ENCODE data around the gene PKNOX2.

Gene PKNOX2

DNA sequence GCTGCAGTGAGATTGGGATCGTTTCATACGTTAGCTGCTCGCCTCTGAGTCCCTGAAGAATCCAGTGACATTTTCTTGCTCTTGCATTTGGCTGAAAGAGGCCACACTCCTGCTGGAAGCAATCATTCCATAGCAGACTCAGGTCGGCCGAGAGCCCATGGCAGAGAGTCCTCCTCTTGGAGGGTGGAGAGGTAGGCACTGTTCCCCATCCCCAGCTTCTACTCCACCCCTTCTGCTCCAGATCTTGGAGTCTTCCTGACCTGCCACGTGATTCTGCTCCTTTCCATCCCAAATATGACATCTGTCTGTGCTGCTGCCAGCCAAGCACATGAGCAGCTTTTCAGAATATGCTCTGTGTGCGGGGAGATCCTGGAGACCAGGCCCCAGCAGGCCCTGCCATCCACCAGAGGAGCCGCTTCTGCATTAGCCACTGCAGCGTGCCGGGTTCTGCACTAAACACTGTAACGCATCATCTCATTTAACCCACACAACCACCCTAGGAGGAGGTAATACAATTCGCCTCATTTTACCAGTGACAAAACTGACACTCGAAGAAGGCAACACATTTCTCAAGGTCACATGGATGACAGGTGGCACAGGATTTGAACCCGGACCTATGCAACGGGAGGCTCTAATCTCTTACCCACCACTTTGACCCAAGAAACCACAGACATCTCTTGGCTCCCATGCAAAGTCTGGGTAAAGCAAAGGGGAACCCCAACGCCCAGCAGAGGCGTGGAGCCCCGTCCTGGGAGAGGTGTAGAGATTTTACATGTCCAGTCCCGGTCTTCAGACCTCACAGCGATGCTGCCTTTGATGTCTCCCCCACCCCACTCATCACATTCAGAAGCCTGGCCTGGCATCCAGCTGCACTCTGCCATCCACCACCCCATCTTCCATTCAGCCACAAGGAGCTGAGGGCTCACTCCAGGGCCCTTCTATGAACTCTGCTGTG, 252.7 kb downstream of the PKNOX2 start:
- no peaks in the 10 kb centered on the region for H3K27me3 ChIP-seq (ENCODE audit: control insufficient read depth, insufficient read depth, low read length)
- no peaks in the 10 kb centered on the region for H3K36me3 ChIP-seq (ENCODE audit: control insufficient read depth, insufficient read depth, low read length)
- H3K9ac ChIP-seq (ENCODE audit: low read depth, low read length), result no peak overlapping the region
- peaks cover 6% of the 10 kb centered on the region; the same call in 1 of the 2 replicates for H3K4me1 ChIP-seq (ENCODE audit: control insufficient read depth, insufficient read depth, low read length)
- H3K9me3 ChIP-seq (ENCODE audit: control insufficient read depth, insufficient read depth, low read length), result no peaks in the 10 kb centered on the region
- no peak overlapping the region for H3K27ac ChIP-seq (ENCODE audit: low read depth, low read length)
- H3K4me3 ChIP-seq (ENCODE audit: low read depth, low read length), result no peak overlapping the region

DNA sequence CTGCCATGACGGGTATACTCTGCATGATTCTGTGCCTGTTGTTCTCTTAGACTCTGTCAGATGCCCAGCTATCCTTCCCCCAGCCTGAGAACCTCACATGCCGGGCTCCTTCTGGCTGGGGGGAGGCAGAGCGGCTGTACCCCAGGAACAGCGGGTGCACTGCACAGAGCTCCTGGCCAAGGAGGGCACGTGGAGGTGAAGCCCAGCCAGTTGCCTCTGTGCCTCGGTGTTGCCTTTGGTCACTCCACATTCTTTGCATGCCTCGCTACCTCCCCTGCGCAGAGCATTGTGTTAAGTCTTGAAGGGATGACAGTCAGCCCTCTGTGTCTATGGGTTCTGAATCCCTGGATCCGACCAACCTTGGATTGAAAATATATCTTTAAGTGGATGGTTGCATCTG, 253.8 kb downstream of the PKNOX2 start:
- no peak overlapping the region for H3K27ac ChIP-seq (ENCODE audit: low read depth, low read length)
- H3K9ac ChIP-seq (ENCODE audit: low read depth, low read length), result no peak overlapping the region
- peaks cover 6% of the 10 kb centered on the region; the same call in 1 of the 2 replicates for H3K4me1 ChIP-seq (ENCODE audit: control insufficient read depth, insufficient read depth, low read length)
- H3K4me3 ChIP-seq (ENCODE audit: low read depth, low read length), result no peak overlapping the region
- H3K36me3 ChIP-seq (ENCODE audit: control insufficient read depth, insufficient read depth, low read length), result no peaks in the 10 kb centered on the region
- H3K27me3 ChIP-seq (ENCODE audit: control insufficient read depth, insufficient read depth, low read length), result no peaks in the 10 kb centered on the region
- no peaks in the 10 kb centered on the region for H3K9me3 ChIP-seq (ENCODE audit: control insufficient read depth, insufficient read depth, low read length)

DNA sequence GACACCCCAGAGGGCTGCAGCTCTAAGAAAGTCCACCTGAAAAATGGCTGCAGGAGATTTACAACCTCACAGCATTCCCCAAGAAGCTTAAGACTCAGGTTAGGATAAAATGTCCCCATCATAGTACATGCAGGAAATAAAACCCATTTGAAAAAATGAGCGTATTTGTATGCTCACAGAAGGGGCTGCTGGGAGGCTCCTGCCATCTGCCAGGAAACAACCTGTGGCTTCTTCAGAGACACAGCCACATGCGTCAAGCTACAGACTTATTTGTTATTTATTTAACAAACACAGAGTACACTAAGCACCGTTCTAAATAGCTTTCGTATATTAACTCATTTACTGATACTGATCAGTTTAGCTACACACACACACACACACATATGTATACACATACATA, 258.1 kb downstream of the PKNOX2 start:
- H3K9ac ChIP-seq (ENCODE audit: low read depth, low read length), result no peak overlapping the region
- H3K4me3 ChIP-seq (ENCODE audit: low read depth, low read length), result no peak overlapping the region
- H3K27ac ChIP-seq (ENCODE audit: low read depth, low read length), result no peak overlapping the region
- H3K9me3 ChIP-seq (ENCODE audit: control insufficient read depth, insufficient read depth, low read length), result no peaks in the 10 kb centered on the region
- H3K27me3 ChIP-seq (ENCODE audit: control insufficient read depth, insufficient read depth, low read length), result no peaks in the 10 kb centered on the region
- H3K36me3 ChIP-seq (ENCODE audit: control insufficient read depth, insufficient read depth, low read length), result no peaks in the 10 kb centered on the region
- peaks cover 16% of the 10 kb centered on the region for H3K4me1 ChIP-seq (ENCODE audit: control insufficient read depth, insufficient read depth, low read length)

DNA sequence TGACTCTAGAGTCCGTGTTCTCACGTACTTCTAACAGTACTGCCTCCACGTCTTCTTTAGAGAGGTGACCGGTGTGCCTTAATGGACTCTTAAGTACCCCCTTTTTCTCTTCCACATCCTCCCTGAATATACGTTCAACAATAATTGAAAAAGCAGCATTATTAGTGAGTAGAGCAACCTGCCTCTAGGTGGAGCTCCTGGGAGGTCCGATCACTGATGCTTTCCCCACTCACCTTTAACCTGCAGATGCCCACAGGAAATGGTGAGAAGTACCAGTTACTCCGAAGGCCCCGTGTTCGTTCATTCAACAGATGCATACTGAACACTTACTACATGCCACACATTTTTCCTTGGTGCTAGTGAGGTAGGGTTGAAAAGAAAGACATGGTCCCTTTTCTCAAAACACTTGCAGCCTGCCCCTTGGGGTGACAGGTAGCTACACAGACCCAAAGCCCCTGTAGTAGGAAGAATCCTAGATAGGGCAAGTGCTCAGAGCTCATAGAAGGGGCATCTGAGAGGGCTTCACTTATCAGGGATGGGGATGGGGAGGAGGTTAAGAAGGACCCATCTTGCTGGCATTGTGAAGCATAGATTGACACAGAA, 258.8 kb downstream of the PKNOX2 start:
- peaks cover 13% of the 10 kb centered on the region for H3K4me1 ChIP-seq (ENCODE audit: control insufficient read depth, insufficient read depth, low read length)
- no peaks in the 10 kb centered on the region for H3K36me3 ChIP-seq (ENCODE audit: control insufficient read depth, insufficient read depth, low read length)
- H3K4me3 ChIP-seq (ENCODE audit: low read depth, low read length), result no peak overlapping the region
- H3K27me3 ChIP-seq (ENCODE audit: control insufficient read depth, insufficient read depth, low read length), result no peaks in the 10 kb centered on the region
- H3K9ac ChIP-seq (ENCODE audit: low read depth, low read length), result no peak overlapping the region
- no peak overlapping the region for H3K27ac ChIP-seq (ENCODE audit: low read depth, low read length)
- H3K9me3 ChIP-seq (ENCODE audit: control insufficient read depth, insufficient read depth, low read length), result no peaks in the 10 kb centered on the region

DNA sequence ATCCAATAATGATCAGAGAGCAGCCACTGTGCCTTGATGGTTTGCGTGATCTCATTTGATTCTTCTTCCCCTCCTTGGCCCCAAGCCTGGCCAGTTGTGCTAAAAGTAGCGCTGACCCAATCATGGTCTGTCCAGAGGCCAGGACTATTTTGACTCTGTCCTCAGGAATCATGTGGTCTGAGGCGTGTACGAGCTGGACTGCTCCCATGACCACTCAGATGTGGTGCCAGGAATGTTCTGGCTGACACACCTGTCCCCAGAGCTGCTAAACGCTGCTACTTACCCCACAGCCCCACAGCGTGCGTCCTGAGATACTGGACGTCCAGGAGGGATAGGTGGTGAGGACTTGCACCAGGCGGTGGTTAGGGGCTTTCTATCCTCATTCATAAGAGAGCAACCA, 261.1 kb downstream of the PKNOX2 start:
- H3K9ac ChIP-seq (ENCODE audit: low read depth, low read length), result no peak overlapping the region
- H3K36me3 ChIP-seq (ENCODE audit: control insufficient read depth, insufficient read depth, low read length), result no peaks in the 10 kb centered on the region
- H3K4me3 ChIP-seq (ENCODE audit: low read depth, low read length), result no peak overlapping the region
- peaks cover 10% of the 10 kb centered on the region for H3K4me1 ChIP-seq (ENCODE audit: control insufficient read depth, insufficient read depth, low read length)
- no peak overlapping the region for H3K27ac ChIP-seq (ENCODE audit: low read depth, low read length)
- no peaks in the 10 kb centered on the region for H3K9me3 ChIP-seq (ENCODE audit: control insufficient read depth, insufficient read depth, low read length)
- no peaks in the 10 kb centered on the region for H3K27me3 ChIP-seq (ENCODE audit: control insufficient read depth, insufficient read depth, low read length)

DNA sequence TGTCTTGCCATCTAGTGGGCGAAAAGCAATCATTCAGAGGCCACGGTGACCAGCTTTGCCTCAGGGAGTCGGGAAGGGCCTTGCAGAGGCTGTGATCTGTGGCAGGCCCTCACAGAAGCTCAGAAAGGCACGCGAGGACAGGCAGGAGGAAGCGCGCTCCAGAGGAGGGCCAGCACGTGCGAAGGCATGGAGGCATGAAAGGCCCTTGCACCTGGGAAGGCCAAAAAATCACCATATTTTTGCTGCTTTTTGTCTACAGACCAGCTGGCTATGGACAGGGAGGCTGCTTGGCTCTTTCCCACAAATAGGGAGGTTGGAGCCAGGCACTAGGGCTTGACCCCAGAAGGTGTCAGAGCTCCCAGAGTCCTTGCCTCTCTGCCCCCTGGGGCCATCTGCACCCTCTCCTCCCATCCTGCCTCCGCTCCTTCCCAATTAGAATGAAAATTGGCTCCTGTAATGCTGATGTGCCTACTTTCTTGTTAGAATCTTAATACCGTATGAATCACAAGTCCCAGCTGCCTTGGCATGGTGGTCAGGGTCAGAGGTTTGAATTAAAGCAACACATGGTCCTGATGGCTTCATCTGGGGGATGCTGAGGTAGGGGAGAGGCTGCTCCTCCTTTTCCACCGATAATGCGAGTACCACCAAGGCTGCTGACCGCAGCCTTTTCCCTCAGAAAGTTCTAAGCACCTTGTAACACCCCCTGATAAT, 262.4 kb downstream of the PKNOX2 start:
- H3K4me3 ChIP-seq (ENCODE audit: low read depth, low read length), result no peak overlapping the region
- no peaks in the 10 kb centered on the region for H3K36me3 ChIP-seq (ENCODE audit: control insufficient read depth, insufficient read depth, low read length)
- H3K9me3 ChIP-seq (ENCODE audit: control insufficient read depth, insufficient read depth, low read length), result no peaks in the 10 kb centered on the region
- peaks cover 10% of the 10 kb centered on the region for H3K4me1 ChIP-seq (ENCODE audit: control insufficient read depth, insufficient read depth, low read length)
- H3K27ac ChIP-seq (ENCODE audit: low read depth, low read length), result no peak overlapping the region
- H3K27me3 ChIP-seq (ENCODE audit: control insufficient read depth, insufficient read depth, low read length), result no peaks in the 10 kb centered on the region
- no peak overlapping the region for H3K9ac ChIP-seq (ENCODE audit: low read depth, low read length)

DNA sequence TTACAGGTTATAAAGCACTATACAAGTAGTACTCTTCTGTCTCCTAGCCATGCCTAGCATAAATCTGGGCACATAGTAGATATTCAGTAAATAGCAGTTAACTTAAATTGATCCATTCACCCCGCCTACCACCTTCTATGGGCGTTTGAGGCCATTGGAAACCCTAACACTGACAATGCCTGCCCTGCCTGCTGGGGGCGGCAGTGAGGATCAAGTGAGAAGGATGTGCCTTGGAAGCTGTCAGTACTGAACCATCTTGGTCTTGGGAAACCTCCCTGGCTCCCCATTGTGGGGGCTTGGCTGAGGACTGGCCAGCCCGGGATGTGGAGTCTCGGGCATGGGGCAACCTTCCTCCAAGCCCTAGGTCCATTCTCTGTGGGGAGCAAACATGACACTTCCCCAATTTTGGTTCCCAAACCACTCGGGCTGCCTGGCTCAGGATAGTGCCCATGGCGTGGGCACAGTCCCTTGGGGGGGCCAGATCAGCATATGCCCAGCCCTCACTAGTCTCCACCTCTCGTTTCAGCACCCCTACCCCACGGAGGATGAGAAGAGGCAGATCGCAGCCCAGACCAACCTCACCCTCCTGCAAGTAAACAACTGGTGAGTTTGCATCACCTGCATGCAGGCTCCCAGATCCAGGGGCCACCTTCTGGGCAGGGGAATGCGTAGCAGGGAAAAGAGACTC, 264.1 kb downstream of the PKNOX2 start:
- Histone ChIP-seq H3K4me1 (ENCODE audit: control insufficient read depth, insufficient read depth, low read length) (peaks cover 15% of the 10 kb centered on the region), H3K9ac (ENCODE audit: low read depth, low read length) (no peak overlapping the region), H3K36me3 (ENCODE audit: control insufficient read depth, insufficient read depth, low read length) (no peaks in the 10 kb centered on the region), H3K9me3 (ENCODE audit: control insufficient read depth, insufficient read depth, low read length) (no peaks in the 10 kb centered on the region), H3K27ac (ENCODE audit: low read depth, low read length) (no peak overlapping the region), H3K27me3 (ENCODE audit: control insufficient read depth, insufficient read depth, low read length) (no peaks in the 10 kb centered on the region), H3K4me3 (ENCODE audit: low read depth, low read length) (no peak overlapping the region)

DNA sequence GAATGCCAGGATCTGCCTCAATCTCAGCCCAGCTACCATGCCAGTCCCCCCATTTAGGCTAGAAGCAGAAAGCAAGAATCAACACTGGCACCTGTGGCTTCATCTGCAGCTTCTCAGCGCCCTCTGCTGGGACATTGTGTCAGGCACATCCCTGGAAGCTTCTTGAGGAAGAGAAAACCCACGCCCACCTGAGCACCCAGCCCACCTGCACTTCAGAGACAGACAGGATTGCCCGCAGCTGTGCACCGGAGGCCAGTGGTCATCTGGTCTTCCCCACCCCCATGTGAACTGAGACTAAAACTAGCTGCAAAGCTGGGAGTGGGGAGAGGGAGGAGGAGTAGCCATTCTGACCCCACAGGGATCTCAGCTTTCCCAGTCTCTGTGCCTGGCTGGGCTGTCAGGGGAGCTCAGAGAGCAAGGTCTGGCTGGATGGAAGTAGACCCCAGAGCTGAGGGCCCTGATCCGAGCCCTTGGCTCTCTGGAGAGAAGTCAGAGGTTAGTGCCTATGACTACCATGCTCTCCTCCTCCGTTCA, 264.7 kb downstream of the PKNOX2 start:
- H3K9me3 ChIP-seq (ENCODE audit: control insufficient read depth, insufficient read depth, low read length), result no peaks in the 10 kb centered on the region
- H3K27ac ChIP-seq (ENCODE audit: low read depth, low read length), result no peak overlapping the region
- no peak overlapping the region for H3K4me3 ChIP-seq (ENCODE audit: low read depth, low read length)
- H3K36me3 ChIP-seq (ENCODE audit: control insufficient read depth, insufficient read depth, low read length), result no peaks in the 10 kb centered on the region
- peaks cover 18% of the 10 kb centered on the region for H3K4me1 ChIP-seq (ENCODE audit: control insufficient read depth, insufficient read depth, low read length)
- H3K27me3 ChIP-seq (ENCODE audit: control insufficient read depth, insufficient read depth, low read length), result no peaks in the 10 kb centered on the region
- H3K9ac ChIP-seq (ENCODE audit: low read depth, low read length), result no peak overlapping the region

DNA sequence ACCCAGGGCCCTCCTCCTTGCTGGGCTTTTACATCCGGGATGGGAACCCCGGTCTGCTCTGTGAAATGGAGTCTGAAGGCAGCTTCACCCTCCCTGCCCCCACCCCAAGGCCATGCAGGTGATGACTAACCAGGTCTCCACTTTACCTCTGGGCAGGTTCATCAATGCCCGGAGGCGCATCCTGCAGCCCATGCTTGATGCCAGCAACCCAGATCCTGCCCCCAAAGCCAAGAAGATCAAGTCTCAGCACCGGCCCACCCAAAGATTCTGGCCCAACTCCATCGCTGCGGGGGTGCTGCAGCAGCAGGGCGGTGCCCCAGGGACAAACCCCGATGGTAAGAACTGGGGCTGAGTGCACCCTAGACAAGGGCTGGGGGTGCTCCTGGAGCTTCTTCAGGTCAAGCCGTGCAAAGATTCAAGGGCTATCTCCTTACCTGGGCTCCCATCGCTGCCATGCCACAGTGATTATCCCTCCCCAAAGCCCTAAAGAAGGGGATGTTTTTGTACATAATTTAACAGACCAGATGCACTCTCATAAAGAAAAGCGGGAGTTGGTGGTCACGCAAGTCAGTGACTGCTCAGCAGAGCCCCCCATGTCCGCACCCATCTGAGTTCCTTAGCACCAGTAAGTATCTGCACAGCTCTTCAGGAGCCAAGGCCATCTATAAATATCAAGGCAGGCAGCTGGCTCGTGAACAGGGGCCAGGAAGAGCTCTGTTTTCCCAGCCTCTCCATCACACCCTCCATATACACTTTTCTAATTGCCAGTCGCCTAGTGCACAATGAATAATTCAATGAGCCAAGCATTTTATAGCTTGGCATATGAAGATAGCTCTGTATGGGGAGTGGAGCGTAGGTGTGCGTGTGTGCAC, 265.5 kb downstream of the PKNOX2 start:
- Histone ChIP-seq H3K4me3 (ENCODE audit: low read depth, low read length) (no peak overlapping the region), H3K36me3 (ENCODE audit: control insufficient read depth, insufficient read depth, low read length) (no peaks in the 10 kb centered on the region), H3K9ac (ENCODE audit: low read depth, low read length) (no peak overlapping the region), H3K27me3 (ENCODE audit: control insufficient read depth, insufficient read depth, low read length) (no peaks in the 10 kb centered on the region), H3K4me1 (ENCODE audit: control insufficient read depth, insufficient read depth, low read length) (peaks cover 18% of the 10 kb centered on the region), H3K9me3 (ENCODE audit: control insufficient read depth, insufficient read depth, low read length) (no peaks in the 10 kb centered on the region), H3K27ac (ENCODE audit: low read depth, low read length) (no peak overlapping the region)

DNA sequence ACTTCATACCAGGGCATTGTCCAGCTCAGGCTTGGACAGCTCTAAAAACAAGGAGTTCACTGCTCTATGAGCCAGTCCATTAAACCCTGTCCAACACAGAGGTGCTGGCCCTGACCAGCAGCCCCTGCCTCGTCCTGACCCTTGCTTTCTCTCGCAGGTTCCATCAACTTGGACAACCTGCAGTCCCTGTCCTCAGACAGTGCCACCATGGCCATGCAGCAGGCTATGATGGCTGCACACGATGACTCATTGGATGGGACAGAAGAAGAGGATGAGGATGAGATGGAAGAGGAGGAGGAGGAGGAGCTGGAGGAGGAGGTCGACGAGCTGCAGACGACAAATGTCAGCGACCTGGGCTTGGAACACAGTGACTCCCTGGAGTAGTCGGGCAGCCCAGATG, 266.5 kb downstream of the PKNOX2 start:
- H3K9me3 ChIP-seq (ENCODE audit: control insufficient read depth, insufficient read depth, low read length), result no peaks in the 10 kb centered on the region
- H3K9ac ChIP-seq (ENCODE audit: low read depth, low read length), result no peak overlapping the region
- H3K4me1 ChIP-seq (ENCODE audit: control insufficient read depth, insufficient read depth, low read length), result peaks cover 28% of the 10 kb centered on the region
- H3K27ac ChIP-seq (ENCODE audit: low read depth, low read length), result no peak overlapping the region
- H3K27me3 ChIP-seq (ENCODE audit: control insufficient read depth, insufficient read depth, low read length), result no peaks in the 10 kb centered on the region
- no peak overlapping the region for H3K4me3 ChIP-seq (ENCODE audit: low read depth, low read length)
- no peaks in the 10 kb centered on the region for H3K36me3 ChIP-seq (ENCODE audit: control insufficient read depth, insufficient read depth, low read length)

Measured in HUES48 (cell line).